ENCODE results near the gene SPPL2C. TPM values are rescaled to one million over a fixed set of nuclear protein-coding genes. Genes with fewer than 3 reads are reported as not detected.

The SPPL2C gene
- total RNA-seq, 1 experiment from 2014 or later = not detected

DNA sequence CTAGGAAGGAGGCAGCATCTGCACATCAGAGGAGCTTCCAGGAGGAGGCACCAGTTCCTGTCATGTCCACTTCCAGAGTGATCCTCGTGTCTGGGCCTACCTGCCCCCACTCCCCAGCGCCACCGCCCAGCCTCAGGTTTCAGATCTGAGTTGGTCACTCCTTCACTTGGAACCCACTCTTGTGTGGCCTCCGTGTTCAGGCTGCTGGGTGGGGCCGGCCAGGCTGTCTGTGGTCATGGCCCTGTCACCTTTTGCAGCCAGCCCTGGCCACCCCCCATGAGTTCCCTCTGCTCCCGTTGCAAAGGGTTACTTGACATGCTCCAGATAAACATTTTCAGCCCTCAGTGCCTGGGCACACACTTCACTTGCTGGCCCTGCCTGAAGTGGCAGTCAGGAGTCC is 26.6 kb upstream of the SPPL2C start:
- no peak overlapping the region for H3K56ac ChIP-seq (ENCODE audit: insufficient read length, low read depth, low read length)
- Mint-ChIP-seq H3K4me3 (no peak overlapping the region), H3K36me3 (ENCODE audit: insufficient read depth in 1 of 3, low read depth in 3 of 3) (no peaks in the 10 kb centered on the region; a peak in 1 of 7 replicates), H3K9me3 (no peaks in the 10 kb centered on the region), H3K27me3 (ENCODE audit: low read depth) (peaks cover 18% of the 10 kb centered on the region), H3K4me1 (peaks cover 2 to 11% of the 10 kb centered on the region in 2 experiments; a peak in 3 of 4 replicates), H3K27ac (no peak overlapping the region; a peak in 1 of 7 replicates)
- TF ChIP-seq CTCF (conservative IDR thresholded peaks at IDR 0.05) = no peak
- H3K4ac ChIP-seq (ENCODE audit: low read depth, low read length) = no peak overlapping the region
- H3K4me1 ChIP-seq (ENCODE audit: insufficient read depth, low read length) = no peaks in the 10 kb centered on the region
- no peak overlapping the region for H2BK15ac ChIP-seq (ENCODE audit: low read depth, low read length)
- no peak overlapping the region for H2BK5ac ChIP-seq (ENCODE audit: insufficient read length, low read length)
- no peaks in the 10 kb centered on the region for H3K79me2 ChIP-seq (ENCODE audit: insufficient read depth, low read length)
- H2BK20ac ChIP-seq (ENCODE audit: low read depth, low read length, poor library complexity, severe bottlenecking) = no peak overlapping the region
- no peak overlapping the region for H4K8ac ChIP-seq (replicated peaks; ENCODE audit: insufficient read length, low read depth, low read length)
- no CpG with 5 or more reads among the region's 6 CpGs for WGBS (ENCODE audit: extremely low coverage, insufficient read length, low lambda C conversion rate)
- no peak for DNase-seq
- no peak overlapping the region for H3K14ac ChIP-seq (ENCODE audit: insufficient read depth, low read length)
- H3K23ac ChIP-seq (ENCODE audit: insufficient read length, low read depth, low read length) = no peak overlapping the region
- H4K5ac ChIP-seq (ENCODE audit: insufficient read length, low read depth, low read length) = no peak overlapping the region
- H3K23me2 ChIP-seq (ENCODE audit: insufficient read length, low read depth, low read length, poor library complexity, severe bottlenecking) = no peaks in the 10 kb centered on the region
- H3K18ac ChIP-seq (ENCODE audit: insufficient read length, low read depth, low read length) = no peak overlapping the region
- no peaks in the 10 kb centered on the region for H4K20me1 ChIP-seq (ENCODE audit: control insufficient read depth, insufficient read depth, insufficient read length)
- H3K9ac ChIP-seq (ENCODE audit: extremely low read depth, insufficient read length, low read length) = no peak overlapping the region
- no peak overlapping the region for H4K91ac ChIP-seq (ENCODE audit: insufficient read length, low read depth, low read length)
- H3T11ph ChIP-seq (ENCODE audit: low read length) = no peak overlapping the region
- no peak overlapping the region for H2AFZ ChIP-seq (ENCODE audit: low read length)
- H2BK120ac ChIP-seq (ENCODE audit: low read depth, low read length, poor library complexity, severe bottlenecking) = no peak overlapping the region
- no peak overlapping the region for H2AK5ac ChIP-seq (ENCODE audit: insufficient read length, low read length)
- no peak overlapping the region for H2BK12ac ChIP-seq (ENCODE audit: insufficient read length, low read depth, low read length)
- H3K79me1 ChIP-seq (ENCODE audit: insufficient read depth, low read depth, low read length, poor library complexity, severe bottlenecking) = no peaks in the 10 kb centered on the region
- H3K9me3 ChIP-seq (ENCODE audit: control insufficient read depth, low read depth, low read length) = no peaks in the 10 kb centered on the region
- no peak overlapping the region for H3K27ac ChIP-seq (ENCODE audit: insufficient read length, low read depth, low read length)
- no peak overlapping the region for H3K4me2 ChIP-seq (ENCODE audit: insufficient read depth, insufficient read length, low read length)
- H3K27me3 ChIP-seq (ENCODE audit: insufficient read depth, low read length) = no peaks in the 10 kb centered on the region
